ENCODE results near the gene SLC36A1.

- TF ChIP-seq POLR2A (IDR thresholded peaks at IDR 0.05) = no peak
- TF ChIP-seq CTCF (IDR thresholded peaks at IDR 0.05) = no peak
- TF ChIP-seq EP300 (IDR thresholded peaks at IDR 0.05) = peak in 1 of 2 donors; percentile 41
Observed at GRCh38 chr5:151493665-151494064, 46.3 kb downstream of the SLC36A1 start.

Data from tibial nerve (tissue), 4 donors.